AG09309 (cell line): ENCODE measurements around the gene HEXA.
A peak's percentile ranks its signal among the peaks of the same experiment; 100 is the strongest.

Source experiments
- DNase-seq: peaks from one replicate; pipeline ENCODE4 v3.0.0-alpha.2; 2010; ENCODE audit warnings: low read depth
- H3K4me3 ChIP-seq: 2 replicates; pipeline ENCODE4 v1.5.1; 2011; ENCODE audit warnings: mild to moderate bottlenecking, low read depth, low read length, moderate library complexity; ENCODE audit not compliant: control insufficient read depth
- TF ChIP-seq, protein P1 (sequence below): IDR thresholded peaks from 2 replicates; pipeline ENCODE4 v1.5.1; 2011; ENCODE audit warnings: mild to moderate bottlenecking, low read depth, low read length, inconsistent platforms; ENCODE audit not compliant: insufficient read depth, control insufficient read depth; ENCODE audit errors: missing control alignments

The HEXA gene

DNA sequence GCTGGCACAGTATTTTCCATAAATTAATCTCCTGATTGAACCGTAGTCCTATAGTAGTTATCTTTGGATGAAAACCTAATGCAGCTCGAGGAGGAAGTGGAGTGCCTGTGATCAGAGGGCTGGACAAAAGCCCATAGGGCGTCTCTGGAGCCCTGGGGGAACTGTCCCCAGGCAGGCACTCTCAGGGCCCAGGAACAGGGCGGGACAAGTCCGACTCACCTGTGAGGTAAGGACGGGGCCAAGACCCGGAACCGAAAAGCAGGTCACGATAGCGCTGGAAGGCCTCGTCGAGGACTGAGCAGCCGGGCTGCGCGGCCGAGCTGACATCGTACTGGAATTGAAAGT, 341 bp downstream of the HEXA start:
- H3K4me3 ChIP-seq: peak overlapping the region; percentile 97
- TF ChIP-seq, protein P1, sequence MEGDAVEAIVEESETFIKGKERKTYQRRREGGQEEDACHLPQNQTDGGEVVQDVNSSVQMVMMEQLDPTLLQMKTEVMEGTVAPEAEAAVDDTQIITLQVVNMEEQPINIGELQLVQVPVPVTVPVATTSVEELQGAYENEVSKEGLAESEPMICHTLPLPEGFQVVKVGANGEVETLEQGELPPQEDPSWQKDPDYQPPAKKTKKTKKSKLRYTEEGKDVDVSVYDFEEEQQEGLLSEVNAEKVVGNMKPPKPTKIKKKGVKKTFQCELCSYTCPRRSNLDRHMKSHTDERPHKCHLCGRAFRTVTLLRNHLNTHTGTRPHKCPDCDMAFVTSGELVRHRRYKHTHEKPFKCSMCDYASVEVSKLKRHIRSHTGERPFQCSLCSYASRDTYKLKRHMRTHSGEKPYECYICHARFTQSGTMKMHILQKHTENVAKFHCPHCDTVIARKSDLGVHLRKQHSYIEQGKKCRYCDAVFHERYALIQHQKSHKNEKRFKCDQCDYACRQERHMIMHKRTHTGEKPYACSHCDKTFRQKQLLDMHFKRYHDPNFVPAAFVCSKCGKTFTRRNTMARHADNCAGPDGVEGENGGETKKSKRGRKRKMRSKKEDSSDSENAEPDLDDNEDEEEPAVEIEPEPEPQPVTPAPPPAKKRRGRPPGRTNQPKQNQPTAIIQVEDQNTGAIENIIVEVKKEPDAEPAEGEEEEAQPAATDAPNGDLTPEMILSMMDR: no peak
- DNase-seq: no peak

DNA sequence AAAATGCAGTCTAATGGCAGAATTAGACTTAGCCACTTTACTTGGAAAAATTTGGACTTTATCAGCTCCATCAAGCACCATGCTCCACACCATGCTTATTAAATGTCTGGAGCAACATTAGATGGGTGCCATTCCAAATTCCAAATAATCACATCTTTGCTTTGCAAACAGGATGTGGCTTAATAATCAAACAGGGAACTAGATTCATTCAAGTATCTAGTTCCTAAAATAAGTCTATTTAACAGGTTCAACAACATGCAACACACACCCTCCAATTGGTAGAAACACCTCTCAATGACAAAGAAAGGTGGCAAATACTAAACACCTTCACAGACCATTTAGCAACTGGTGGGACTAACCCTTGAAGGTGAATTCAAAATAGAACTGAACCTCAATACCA, 3.5 kb downstream of the HEXA start:
- TF ChIP-seq, protein P1: no peak
- H3K4me3 ChIP-seq: no peak overlapping the region
- DNase-seq: no peak

DNA sequence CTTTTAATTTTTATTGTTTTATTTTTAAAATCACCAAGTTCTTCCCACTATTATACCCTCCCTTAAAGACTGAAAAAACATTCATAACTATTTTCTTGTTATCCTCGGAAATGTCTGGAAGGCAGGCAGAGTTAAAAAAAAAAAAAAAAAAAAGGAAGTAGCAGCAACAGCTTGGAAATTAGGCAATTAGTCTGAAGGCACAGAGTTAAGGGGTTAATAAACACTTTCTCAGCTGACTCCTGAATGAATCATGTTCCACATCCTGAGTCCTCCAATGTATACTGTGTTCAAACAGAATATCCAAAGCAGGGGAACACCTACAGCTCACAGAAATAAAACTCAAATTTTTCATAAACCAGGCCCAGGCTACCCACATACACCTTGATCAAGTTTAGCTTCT, 5.8 kb downstream of the HEXA start:
- DNase-seq: no peak
- H3K4me3 ChIP-seq: no peak overlapping the region
- TF ChIP-seq, protein P1: no peak

DNA sequence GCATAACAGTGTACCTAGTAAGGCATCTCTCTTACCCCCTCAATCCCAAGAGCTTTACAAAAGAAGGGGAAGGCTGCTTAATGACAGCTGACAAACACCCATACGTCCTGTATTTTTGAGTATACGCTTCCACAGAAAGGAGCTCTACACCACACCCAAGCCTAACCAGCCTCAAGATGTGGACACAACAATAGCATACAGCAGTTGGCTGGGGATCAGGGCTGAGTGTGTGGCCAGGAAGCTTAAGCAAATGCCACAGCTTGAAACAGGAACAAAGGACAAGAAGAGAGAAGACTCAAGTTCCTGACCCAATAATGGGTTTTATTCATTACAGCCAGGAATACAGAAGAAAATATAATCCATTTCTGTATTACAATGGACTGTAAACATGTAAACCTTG, 6.9 kb downstream of the HEXA start:
- TF ChIP-seq, protein P1: no peak
- H3K4me3 ChIP-seq: no peak overlapping the region
- no peak for DNase-seq

DNA sequence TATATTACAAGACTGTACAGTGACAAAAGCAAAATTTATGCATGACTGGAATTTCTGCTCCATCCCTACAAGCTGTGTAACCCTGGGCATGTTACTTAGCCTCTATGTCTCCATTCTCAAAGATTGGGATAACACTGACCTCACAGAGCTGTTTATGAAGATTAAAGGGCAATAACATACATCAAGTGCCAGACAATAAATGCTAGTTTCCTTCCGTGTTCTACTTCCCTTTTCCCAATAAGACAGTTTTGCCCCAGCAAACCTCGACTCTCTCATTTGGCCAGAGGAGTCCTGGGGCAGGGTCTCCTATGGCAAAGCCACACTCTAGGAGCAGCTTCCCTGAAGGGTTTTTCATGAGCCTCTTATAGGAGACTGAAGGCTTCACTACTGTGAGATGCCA, 7.5 kb downstream of the HEXA start:
- TF ChIP-seq, protein P1: no peak
- DNase-seq: no peak
- H3K4me3 ChIP-seq: no peak overlapping the region

DNA sequence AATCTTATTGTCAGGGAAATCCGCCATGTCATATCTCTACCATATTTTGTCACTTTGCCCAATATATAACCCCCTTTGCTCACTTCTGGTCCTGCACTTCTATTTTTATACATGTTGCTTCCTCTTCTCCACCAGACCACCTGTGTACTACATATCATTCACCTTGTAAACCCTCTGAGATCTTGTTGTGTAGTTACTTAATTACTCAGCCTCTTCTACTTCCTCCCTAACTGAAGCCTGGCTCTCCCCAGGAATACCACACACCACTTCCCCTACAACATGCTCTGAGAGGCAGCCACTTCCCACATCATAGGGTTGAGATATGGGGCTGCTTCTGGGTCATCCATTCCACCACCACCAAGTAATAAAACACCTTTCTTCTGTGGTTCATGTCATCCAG, 10.0 kb downstream of the HEXA start:
- no peak overlapping the region for H3K4me3 ChIP-seq
- TF ChIP-seq, protein P1: no peak
- no peak for DNase-seq

DNA sequence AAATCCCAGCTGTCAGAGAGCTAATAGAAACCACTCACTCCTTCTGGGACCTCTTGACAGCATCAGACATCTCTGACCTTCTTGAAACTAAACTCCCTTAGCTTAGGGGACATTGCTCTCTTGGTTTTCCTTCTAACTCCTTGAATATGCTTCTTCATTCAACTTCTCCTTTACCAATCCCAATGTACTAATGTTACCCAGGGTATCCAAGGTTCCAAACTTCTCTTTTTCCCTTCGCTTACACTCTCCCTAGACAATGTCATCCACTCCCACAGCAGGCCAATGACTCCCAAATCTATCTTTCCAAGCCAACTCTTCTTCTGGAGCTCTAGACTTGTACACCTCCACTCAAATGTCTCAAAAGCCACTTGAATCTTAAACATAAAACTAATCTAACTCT, 14.6 kb downstream of the HEXA start:
- no peak overlapping the region for H3K4me3 ChIP-seq
- DNase-seq: no peak
- TF ChIP-seq, protein P1: no peak
